Thymus (tissue), 11 donors: Measurements from ENCODE around the gene GNAI3. TPM values are rescaled to one million over a fixed set of nuclear protein-coding genes. Genes with fewer than 3 reads are reported as not detected.

Experiments used
- DNase-seq, 9 donors: peaks; one replicate each; pipeline ENCODE4 v3.0.0-alpha.2; 2013; ENCODE audit warnings: low spot score in 9 of 9, low read depth in 6 of 9, missing footprints in 1 of 9
- H3K27ac ChIP-seq, 2 donors: one replicate each; pipeline ENCODE4 v1.5.1; 2013; ENCODE audit warnings: control low read depth in 1 of 2, low read depth in 1 of 2, low read length in 1 of 2, mild to moderate bottlenecking in 1 of 2, moderate library complexity in 1 of 2
- H3K27me3 ChIP-seq, 2 donors: one replicate each; pipeline ENCODE4 v1.5.1; 2013; ENCODE audit warnings: low read length in 1 of 2; ENCODE audit not compliant: control insufficient read depth in 2 of 2, insufficient read depth in 1 of 2
- H3K36me3 ChIP-seq, 2 donors: one replicate each; pipeline ENCODE4 v1.5.1; 2013; ENCODE audit warnings: low read length in 1 of 2, mild to moderate bottlenecking in 1 of 2, moderate library complexity in 1 of 2; ENCODE audit not compliant: control insufficient read depth in 2 of 2, insufficient read depth in 2 of 2
- H3K4me1 ChIP-seq, 2 donors: one replicate each; pipeline ENCODE4 v1.5.1; 2013; ENCODE audit warnings: low read length in 2 of 2; ENCODE audit not compliant: control insufficient read depth in 2 of 2, insufficient read depth in 2 of 2
- H3K4me3 ChIP-seq, 2 donors: one replicate each; pipeline ENCODE4 v1.5.1; 2013; ENCODE audit warnings: low read length in 2 of 2, control low read depth in 1 of 2, mild to moderate bottlenecking in 1 of 2
- H3K9me3 ChIP-seq, 2 donors: one replicate each; pipeline ENCODE4 v1.5.1; 2013; ENCODE audit warnings: low read length in 1 of 2, mild to moderate bottlenecking in 1 of 2; ENCODE audit not compliant: control insufficient read depth in 2 of 2, insufficient read depth in 1 of 2
- WGBS: extraction: QIAGEN DNeasy Blood & Tissue Kit; methylation state at CpG from one replicate; pipeline ENCODE4 v1.1.7; 2013; 5-methylcytosine and 5-hydroxymethylcytosine counted together
- polyA plus RNA-seq: library from polyadenylated mRNA; stranded (reverse); fragments of 200-250 nt; gene quantifications from one replicate; pipeline ENCODE4 v1.2.3, GENCODE V29; 2013
- total RNA-seq: library from RNA; stranded (reverse); fragments of 120-200 nt; gene quantifications from one replicate; pipeline ENCODE4 v1.2.4, GENCODE V29; 2013
- donor health status: healthy.

The GNAI3 gene
- total and polyA plus RNA-seq, 2 donors: 4.7 to 7.7 TPM

DNA sequence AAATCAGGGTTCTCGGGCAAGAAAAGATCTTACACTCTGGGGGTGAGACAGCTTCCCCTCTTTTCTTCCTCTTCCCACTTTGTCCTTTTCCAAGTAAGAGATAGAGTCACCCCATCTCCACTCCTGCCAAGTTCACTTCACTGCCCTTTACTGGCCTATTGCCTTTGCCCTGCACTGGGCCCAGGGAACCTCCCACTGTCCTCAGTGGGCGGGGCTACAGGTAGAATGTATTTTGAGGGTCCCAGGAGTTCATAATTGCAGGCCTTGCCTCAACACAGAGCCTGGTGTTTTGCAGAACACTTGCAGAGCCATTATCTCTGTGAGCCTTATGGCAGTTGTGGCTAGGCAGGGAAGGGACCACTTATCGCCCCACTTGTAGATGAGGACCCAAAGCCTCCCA, 74.5 kb downstream of the GNAI3 start:
- Histone ChIP-seq H3K4me3 (no peak overlapping the region), H3K9me3 (peaks cover 0 to 7% of the 10 kb centered on the region in 2 donors), H3K4me1 (peaks cover 34 to 58% of the 10 kb centered on the region in 2 donors), H3K27ac (peak overlapping the region in 1 of 2 donors; percentile 52), H3K27me3 (no peaks in the 10 kb centered on the region), H3K36me3 (peaks cover 23 to 26% of the 10 kb centered on the region in 2 donors)
- DNase-seq: no peak
- WGBS: 94% methylated on average over 3 of the region's 3 CpGs

- H3K36me3 ChIP-seq: peaks cover 30 to 34% of the 10 kb centered on the region in 2 donors
- peaks cover 34 to 56% of the 10 kb centered on the region in 2 donors for H3K4me1 ChIP-seq
- DNase-seq: peak in 2 of 9 donors; percentile 41 to 67
- H3K9me3 ChIP-seq: peaks cover 0 to 7% of the 10 kb centered on the region in 2 donors
- H3K27me3 ChIP-seq: no peaks in the 10 kb centered on the region
- peak overlapping the region; percentile 40 to 51 for H3K4me3 ChIP-seq
- WGBS: 37% methylated on average over 11 of the region's 11 CpGs
- peak overlapping the region; percentile 68 to 80 for H3K27ac ChIP-seq
These were observed 75.3 kb downstream of the GNAI3 start for GRCh38 chr1:109623601-109624161.

DNA sequence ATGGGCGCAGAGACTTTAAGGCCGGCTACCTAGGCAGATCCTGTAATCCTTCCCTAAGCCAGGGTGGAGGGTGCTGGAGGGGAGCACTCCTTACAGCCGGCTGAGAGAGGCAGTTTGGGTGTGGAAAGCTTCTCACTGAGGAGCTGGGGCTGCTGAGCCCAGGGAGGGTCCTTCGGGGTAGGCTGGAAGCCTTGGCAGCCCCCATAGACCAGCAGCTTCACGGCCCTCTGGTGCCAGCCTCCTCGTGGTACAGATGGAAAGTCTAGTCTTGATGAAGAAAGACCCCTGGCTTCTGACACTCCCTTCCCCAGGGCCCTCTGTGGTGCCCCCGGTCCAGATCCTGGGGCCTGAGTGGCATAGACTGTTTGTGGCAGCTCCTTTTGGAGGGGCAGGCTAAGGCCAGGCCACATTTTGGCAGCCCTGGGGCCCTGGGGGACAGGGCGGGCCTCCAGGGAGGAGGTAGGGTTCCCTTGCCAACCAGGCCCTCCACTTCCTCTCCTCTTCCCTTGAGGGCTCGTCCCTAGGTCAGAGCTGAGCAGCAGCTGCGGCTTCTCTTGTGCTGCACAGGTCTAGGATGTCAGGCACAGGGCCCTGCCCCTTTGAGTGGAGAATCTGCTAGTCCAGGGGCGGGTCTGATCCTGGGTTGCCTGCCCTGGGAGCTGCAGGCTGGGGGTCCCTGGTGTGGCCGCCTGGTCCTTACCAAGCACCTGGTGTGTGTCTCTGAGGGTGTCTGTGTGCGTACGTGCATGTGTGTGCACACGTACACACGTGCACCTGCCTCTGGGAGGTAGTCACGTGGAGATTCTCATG, 76.0 kb downstream of the GNAI3 start:
- Histone ChIP-seq H3K36me3 (peaks cover 38 to 41% of the 10 kb centered on the region in 2 donors), H3K9me3 (peaks cover 0 to 7% of the 10 kb centered on the region in 2 donors), H3K27me3 (no peaks in the 10 kb centered on the region), H3K27ac (peak overlapping the region; percentile 68 to 80), H3K4me1 (peaks cover 31 to 50% of the 10 kb centered on the region in 2 donors), H3K4me3 (peak overlapping the region; percentile 40 to 51)
- peak in 2 of 9 donors; percentile 57 to 72 for DNase-seq
- 40% methylated on average over 17 of the region's 17 CpGs for WGBS

- Histone ChIP-seq H3K27ac (peak overlapping the region in 1 of 2 donors; percentile 80), H3K4me3 (no peak overlapping the region), H3K36me3 (peaks cover 44 to 48% of the 10 kb centered on the region in 2 donors), H3K27me3 (no peaks in the 10 kb centered on the region), H3K9me3 (peaks cover 0 to 7% of the 10 kb centered on the region in 2 donors), H3K4me1 (peaks cover 30 to 46% of the 10 kb centered on the region in 2 donors)
- no peak for DNase-seq
- WGBS: 96% methylated on average over 16 of the region's 16 CpGs
These were observed 76.8 kb downstream of the GNAI3 start for GRCh38 chr1:109625176-109625575.

- 97% methylated on average over 32 of the region's 32 CpGs for WGBS
- DNase-seq: no peak
- no peak overlapping the region for H3K4me3 ChIP-seq
- H3K36me3 ChIP-seq: peaks cover 49 to 53% of the 10 kb centered on the region in 2 donors
- H3K4me1 ChIP-seq: peaks cover 30 to 44% of the 10 kb centered on the region in 2 donors
- H3K27me3 ChIP-seq: no peaks in the 10 kb centered on the region
- no peak overlapping the region for H3K27ac ChIP-seq
- H3K9me3 ChIP-seq: peaks cover 0 to 7% of the 10 kb centered on the region in 2 donors
These were observed 77.5 kb downstream of the GNAI3 start for GRCh38 chr1:109625601-109626560.

DNA sequence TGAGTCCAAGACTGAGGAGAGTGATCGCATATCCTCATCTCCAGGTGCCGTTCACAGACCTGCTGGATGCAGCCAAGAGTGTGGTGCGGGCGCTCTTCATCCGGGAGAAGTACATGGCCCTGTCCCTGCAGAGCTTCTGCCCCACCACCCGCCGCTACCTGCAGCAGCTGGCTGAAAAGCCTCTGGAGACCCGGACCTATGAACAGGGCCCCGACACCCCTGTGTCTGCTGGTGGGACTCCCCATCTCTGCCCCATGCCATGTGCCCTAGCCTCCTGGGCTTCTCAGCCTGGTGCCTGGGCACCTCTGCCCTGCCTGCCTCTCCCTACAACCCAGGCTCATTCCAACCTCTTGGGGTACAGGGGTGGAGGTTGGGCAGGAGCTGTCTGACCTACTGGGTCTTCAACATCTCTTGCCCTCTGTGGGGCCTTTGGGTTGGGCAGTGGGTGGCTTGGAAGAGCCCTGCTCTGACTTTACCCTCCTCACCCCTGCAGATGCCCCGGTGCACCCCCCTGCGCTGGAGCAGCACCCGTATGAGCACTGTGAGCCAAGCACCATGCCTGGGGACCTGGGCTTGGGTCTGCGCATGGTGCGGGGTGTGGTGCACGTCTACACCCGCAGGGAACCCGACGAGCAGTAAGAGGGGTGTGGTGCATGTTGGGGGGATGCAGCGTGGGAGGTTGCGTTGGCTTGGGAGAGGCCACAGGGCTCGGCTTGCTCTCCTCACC, 78.4 kb downstream of the GNAI3 start:
- Histone ChIP-seq H3K36me3 (peaks cover 59 to 62% of the 10 kb centered on the region in 2 donors), H3K27ac (no peak overlapping the region), H3K27me3 (no peaks in the 10 kb centered on the region), H3K4me1 (peaks cover 24 to 35% of the 10 kb centered on the region in 2 donors), H3K9me3 (peaks cover 0 to 4% of the 10 kb centered on the region in 2 donors), H3K4me3 (no peak overlapping the region)
- WGBS: 98% methylated on average over 21 of the region's 21 CpGs
- DNase-seq: no peak

GRCh38 chr1:109627692-109628399, 79.4 kb downstream of the GNAI3 start:
- Histone ChIP-seq H3K4me1 (peaks cover 16 to 34% of the 10 kb centered on the region in 2 donors), H3K27ac (no peak overlapping the region), H3K9me3 (peaks cover 0 to 4% of the 10 kb centered on the region in 2 donors), H3K27me3 (no peaks in the 10 kb centered on the region), H3K36me3 (peaks cover 60 to 68% of the 10 kb centered on the region in 2 donors), H3K4me3 (no peak overlapping the region)
- no peak for DNase-seq
- WGBS: 97% methylated on average over 23 of the region's 23 CpGs
